ENCODE measurements around the gene CDC42BPA. TPM values are rescaled to one million over a fixed set of nuclear protein-coding genes. Genes with fewer than 3 reads are reported as not detected.

The CDC42BPA gene
- total RNA-seq, 2 donors from 2014 or later = 30.0 to 34.3 TPM

DNA sequence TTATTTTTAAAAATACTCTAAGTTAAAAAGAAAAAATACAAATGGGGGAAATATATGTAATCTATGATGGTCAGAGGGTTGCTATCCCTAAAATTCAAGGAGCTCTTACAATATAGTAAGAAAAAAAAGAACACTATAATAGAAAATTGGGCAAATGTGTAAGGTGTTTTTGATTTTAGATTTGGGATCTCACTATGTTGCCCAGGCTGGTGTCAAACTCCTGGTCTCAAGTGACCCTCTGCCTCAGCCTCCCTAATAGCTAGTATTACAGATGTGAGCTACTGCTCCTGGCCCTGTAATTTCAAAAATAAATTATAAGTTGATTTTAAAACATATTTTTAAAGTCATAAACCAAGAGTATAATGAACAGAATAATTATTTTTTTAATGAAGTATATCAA, 45.9 kb downstream of the CDC42BPA start:
- peaks cover 18% of the 10 kb centered on the region for H3K36me3 Mint-ChIP-seq (ENCODE audit: low read depth)
- Histone ChIP-seq H3K36me3 (ENCODE audit: control insufficient read depth, insufficient read depth, low read length) (no peaks in the 10 kb centered on the region), H3K9me3 (ENCODE audit: control insufficient read depth, low read length) (peaks cover 6% of the 10 kb centered on the region), H3K9ac (ENCODE audit: extremely low read depth, low read length, poor library complexity, severe bottlenecking) (no peak overlapping the region), H3K4me1 (ENCODE audit: control insufficient read depth, insufficient read depth, low read length) (no peaks in the 10 kb centered on the region), H3K4me3 (ENCODE audit: low read length) (no peak overlapping the region), H3K27me3 (ENCODE audit: control insufficient read depth, insufficient read depth, low read length, poor library complexity, severe bottlenecking) (no peaks in the 10 kb centered on the region), H3K27ac (ENCODE audit: low read depth, low read length) (no peak overlapping the region)
- H3K4me3 Mint-ChIP-seq = no peak overlapping the region
- no peaks in the 10 kb centered on the region for H3K27me3 Mint-ChIP-seq (ENCODE audit: insufficient read depth)
- no peak overlapping the region for H3K27ac Mint-ChIP-seq
- peaks cover 27% of the 10 kb centered on the region for H3K9me3 Mint-ChIP-seq
- peaks cover 3% of the 10 kb centered on the region for H3K4me1 Mint-ChIP-seq
- DNase-seq = no peak
- TF ChIP-seq, protein P1, sequence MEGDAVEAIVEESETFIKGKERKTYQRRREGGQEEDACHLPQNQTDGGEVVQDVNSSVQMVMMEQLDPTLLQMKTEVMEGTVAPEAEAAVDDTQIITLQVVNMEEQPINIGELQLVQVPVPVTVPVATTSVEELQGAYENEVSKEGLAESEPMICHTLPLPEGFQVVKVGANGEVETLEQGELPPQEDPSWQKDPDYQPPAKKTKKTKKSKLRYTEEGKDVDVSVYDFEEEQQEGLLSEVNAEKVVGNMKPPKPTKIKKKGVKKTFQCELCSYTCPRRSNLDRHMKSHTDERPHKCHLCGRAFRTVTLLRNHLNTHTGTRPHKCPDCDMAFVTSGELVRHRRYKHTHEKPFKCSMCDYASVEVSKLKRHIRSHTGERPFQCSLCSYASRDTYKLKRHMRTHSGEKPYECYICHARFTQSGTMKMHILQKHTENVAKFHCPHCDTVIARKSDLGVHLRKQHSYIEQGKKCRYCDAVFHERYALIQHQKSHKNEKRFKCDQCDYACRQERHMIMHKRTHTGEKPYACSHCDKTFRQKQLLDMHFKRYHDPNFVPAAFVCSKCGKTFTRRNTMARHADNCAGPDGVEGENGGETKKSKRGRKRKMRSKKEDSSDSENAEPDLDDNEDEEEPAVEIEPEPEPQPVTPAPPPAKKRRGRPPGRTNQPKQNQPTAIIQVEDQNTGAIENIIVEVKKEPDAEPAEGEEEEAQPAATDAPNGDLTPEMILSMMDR (conservative IDR thresholded peaks at IDR 0.05) = no peak

DNA sequence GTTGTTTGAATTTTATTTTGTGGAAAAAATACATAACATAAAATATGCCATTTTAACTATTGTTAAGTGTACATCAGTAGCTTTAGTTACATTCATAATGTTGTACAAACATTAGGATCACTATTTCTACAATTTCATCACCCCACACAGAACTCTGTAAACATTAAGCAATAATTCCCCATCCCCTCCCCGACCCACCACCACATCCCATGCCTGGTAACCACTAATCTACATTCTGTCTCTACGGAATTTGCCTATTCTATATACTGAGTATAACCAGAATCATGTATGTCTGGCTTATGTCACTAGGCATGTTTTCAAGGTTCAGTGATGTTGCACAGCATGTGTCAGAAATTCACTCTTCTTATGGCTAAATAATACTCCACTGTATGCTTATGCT, 47.7 kb downstream of the CDC42BPA start:
- Mint-ChIP-seq H3K9me3 (peaks cover 12% of the 10 kb centered on the region), H3K4me3 (no peak overlapping the region), H3K36me3 (ENCODE audit: low read depth) (peaks cover 7% of the 10 kb centered on the region), H3K4me1 (peaks cover 7% of the 10 kb centered on the region), H3K27me3 (ENCODE audit: insufficient read depth) (no peaks in the 10 kb centered on the region), H3K27ac (no peak overlapping the region)
- Histone ChIP-seq H3K9me3 (ENCODE audit: control insufficient read depth, low read length) (no peaks in the 10 kb centered on the region), H3K36me3 (ENCODE audit: control insufficient read depth, insufficient read depth, low read length) (no peaks in the 10 kb centered on the region), H3K27me3 (ENCODE audit: control insufficient read depth, insufficient read depth, low read length, poor library complexity, severe bottlenecking) (no peaks in the 10 kb centered on the region), H3K4me1 (ENCODE audit: control insufficient read depth, insufficient read depth, low read length) (peaks cover 2% of the 10 kb centered on the region), H3K4me3 (ENCODE audit: low read length) (no peak overlapping the region), H3K9ac (ENCODE audit: extremely low read depth, low read length, poor library complexity, severe bottlenecking) (no peak overlapping the region), H3K27ac (ENCODE audit: low read depth, low read length) (no peak overlapping the region)
- TF ChIP-seq, protein P1 (conservative IDR thresholded peaks at IDR 0.05) = no peak
- WGBS, 2 experiments (ENCODE audit: insufficient coverage in 1 of 2, insufficient read length in 1 of 2) = 93 to 100% methylated on average over 1 to 2 of the region's 2 CpGs
- DNase-seq = no peak

DNA sequence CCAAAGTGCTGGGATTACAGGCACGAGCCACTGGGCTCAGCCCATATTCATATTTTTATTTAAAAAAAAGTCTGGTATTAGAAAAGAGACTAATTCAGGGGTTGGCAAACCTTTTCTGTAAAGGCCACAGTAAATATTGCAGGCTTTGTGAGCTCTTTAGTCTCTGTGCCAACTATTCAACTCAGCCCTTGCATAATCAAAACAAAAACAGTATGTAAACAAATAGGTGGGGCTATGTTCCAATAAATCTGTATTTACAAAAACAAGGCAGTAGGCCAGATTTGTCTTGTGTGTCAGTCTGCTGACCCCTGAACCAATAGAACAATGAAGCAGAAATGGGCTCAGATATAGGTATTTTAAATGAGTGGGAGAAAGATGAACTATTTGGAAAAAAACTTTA, 49.3 kb downstream of the CDC42BPA start:
- Mint-ChIP-seq H3K4me1 (peaks cover 7% of the 10 kb centered on the region), H3K9me3 (no peaks in the 10 kb centered on the region), H3K4me3 (no peak overlapping the region), H3K27ac (no peak overlapping the region), H3K27me3 (ENCODE audit: insufficient read depth) (no peaks in the 10 kb centered on the region), H3K36me3 (ENCODE audit: low read depth) (peaks cover 2% of the 10 kb centered on the region)
- H3K36me3 ChIP-seq (ENCODE audit: control insufficient read depth, insufficient read depth, low read length) = no peaks in the 10 kb centered on the region
- no peaks in the 10 kb centered on the region for H3K9me3 ChIP-seq (ENCODE audit: control insufficient read depth, low read length)
- no peak overlapping the region for H3K4me3 ChIP-seq (ENCODE audit: low read length)
- peaks cover 2% of the 10 kb centered on the region for H3K4me1 ChIP-seq (ENCODE audit: control insufficient read depth, insufficient read depth, low read length)
- no peak for DNase-seq
- TF ChIP-seq, protein P1 (conservative IDR thresholded peaks at IDR 0.05) = no peak
- H3K27me3 ChIP-seq (ENCODE audit: control insufficient read depth, insufficient read depth, low read length, poor library complexity, severe bottlenecking) = no peaks in the 10 kb centered on the region
- no peak overlapping the region for H3K27ac ChIP-seq (ENCODE audit: low read depth, low read length)
- H3K9ac ChIP-seq (ENCODE audit: extremely low read depth, low read length, poor library complexity, severe bottlenecking) = no peak overlapping the region
- no CpG with 5 or more reads among the region's 1 CpG for WGBS, 2 experiments (ENCODE audit: insufficient coverage in 1 of 2, insufficient read length in 1 of 2)
